Activated CD4-positive, alpha-beta T cell treated with anti-CD3 and anti-CD28 coated beads, Interleukin-2, amount 10 ng/mL, durations not matched to agents 24 days and 14 days (primary cell): ENCODE results near the gene BORCS6. TPM values are rescaled to one million over a fixed set of nuclear protein-coding genes. Genes with fewer than 3 reads are reported as not detected.

Experiments used
- DNase-seq: peaks from one replicate; pipeline ENCODE4 v3.0.0; 2022
- H3K27ac Mint-ChIP-seq: one replicate; pipeline ENCODE4 v1.8.0; 2022; ENCODE audit warnings: mild to moderate bottlenecking, mixed read lengths
- H3K27me3 Mint-ChIP-seq: one replicate; pipeline ENCODE4 v1.8.0; 2022; ENCODE audit warnings: mixed read lengths
- H3K36me3 Mint-ChIP-seq: one replicate; pipeline ENCODE4 v1.8.0; 2022; ENCODE audit warnings: low read depth, mild to moderate bottlenecking, mixed read lengths
- H3K4me1 Mint-ChIP-seq: one replicate; pipeline ENCODE4 v1.8.0; 2021; ENCODE audit warnings: mixed read lengths
- H3K4me3 Mint-ChIP-seq: one replicate; pipeline ENCODE4 v1.8.0; 2022; ENCODE audit warnings: mild to moderate bottlenecking, moderate library complexity, mixed read lengths
- H3K9me3 Mint-ChIP-seq: one replicate; pipeline ENCODE4 v1.8.0; 2021; ENCODE audit warnings: mixed read lengths
- intact Hi-C: fragments of 100-400 bp; cut with micrococcal nuclease; formaldehyde crosslinking; loops from one replicate; pipeline ENCODE4 v1.15.1; 2023
- total RNA-seq: library from RNA; stranded (reverse); gene quantifications from 2 replicates; pipeline ENCODE4 v1.2.3, GENCODE V29; 2022

BORCS6 gene
- total RNA-seq, 1 donor from 2014 or later, result 5.7 TPM

DNA sequence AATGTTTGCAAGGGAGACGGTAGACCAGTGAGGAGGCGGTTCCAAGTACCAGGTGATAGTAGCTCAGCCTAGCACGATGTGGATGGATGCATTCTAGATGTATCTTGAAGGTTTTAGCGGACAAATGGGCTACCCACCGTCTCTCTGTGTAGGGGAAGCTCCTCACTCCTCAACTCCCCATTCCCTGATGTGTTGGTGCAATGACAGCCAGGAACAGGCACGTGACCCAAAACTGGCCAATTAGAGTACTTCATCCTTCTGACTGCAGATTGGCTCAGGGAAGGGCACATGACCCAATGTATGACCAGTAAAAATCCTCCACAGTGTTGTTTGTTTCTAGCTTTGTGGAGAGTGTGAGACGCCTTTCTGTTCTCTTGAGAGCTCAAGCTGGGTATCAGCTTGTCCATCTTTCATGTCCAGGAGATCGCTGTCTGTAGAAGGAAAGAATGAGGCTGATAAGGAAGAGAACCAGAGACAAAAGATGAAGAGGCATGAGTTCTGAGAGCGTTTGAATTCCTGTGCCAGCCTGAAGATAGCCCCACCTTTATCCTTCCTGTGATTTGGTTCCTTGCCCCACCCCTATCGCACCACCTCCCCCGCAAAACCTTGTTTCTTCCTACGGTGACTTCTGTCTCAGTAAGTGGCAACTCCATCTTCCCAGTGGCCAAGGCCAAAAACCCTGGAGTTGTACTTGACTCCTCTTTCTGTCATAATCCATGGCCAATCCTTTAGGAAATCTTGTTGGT is 2.3 kb upstream of the BORCS6 start:
- intact Hi-C loops, result loop anchor here (1.0 kb wide), 2 partner anchors 8 to 18 kb away; partner anchors contain the start of gene AURKB
- no peak overlapping the region for H3K4me3 Mint-ChIP-seq
- H3K27ac Mint-ChIP-seq, result no peak overlapping the region
- no peaks in the 10 kb centered on the region for H3K36me3 Mint-ChIP-seq
- DNase-seq, result peak; percentile 93
- no peaks in the 10 kb centered on the region for H3K9me3 Mint-ChIP-seq
- no peaks in the 10 kb centered on the region for H3K27me3 Mint-ChIP-seq
- peaks cover 19% of the 10 kb centered on the region for H3K4me1 Mint-ChIP-seq

DNA sequence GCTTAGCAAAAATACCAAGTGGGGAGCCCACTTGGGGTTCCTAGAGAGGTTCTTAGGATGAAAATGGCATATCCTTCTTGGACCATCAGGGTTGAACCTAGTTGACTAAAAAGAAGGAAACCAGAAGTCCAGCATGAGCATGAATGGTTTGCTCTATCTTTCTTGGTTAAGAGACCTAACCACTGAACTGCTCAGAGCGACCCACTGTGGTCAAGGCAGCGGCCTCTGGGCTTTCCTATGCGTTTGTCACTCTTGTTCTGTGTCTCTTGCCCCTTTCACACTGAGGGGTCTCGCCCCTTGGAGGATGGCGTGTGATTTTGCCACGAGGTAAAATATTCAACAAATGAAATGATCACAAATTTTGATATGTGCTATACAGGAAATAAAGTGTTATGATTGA is 526 bp upstream of the BORCS6 start:
- no peaks in the 10 kb centered on the region for H3K9me3 Mint-ChIP-seq
- no peaks in the 10 kb centered on the region for H3K27me3 Mint-ChIP-seq
- no peaks in the 10 kb centered on the region for H3K36me3 Mint-ChIP-seq
- no peak overlapping the region for H3K4me3 Mint-ChIP-seq
- H3K27ac Mint-ChIP-seq, result peak overlapping the region; percentile 92
- peaks cover 12% of the 10 kb centered on the region for H3K4me1 Mint-ChIP-seq
- no peak for DNase-seq
- intact Hi-C loops, result no loop called here

DNA sequence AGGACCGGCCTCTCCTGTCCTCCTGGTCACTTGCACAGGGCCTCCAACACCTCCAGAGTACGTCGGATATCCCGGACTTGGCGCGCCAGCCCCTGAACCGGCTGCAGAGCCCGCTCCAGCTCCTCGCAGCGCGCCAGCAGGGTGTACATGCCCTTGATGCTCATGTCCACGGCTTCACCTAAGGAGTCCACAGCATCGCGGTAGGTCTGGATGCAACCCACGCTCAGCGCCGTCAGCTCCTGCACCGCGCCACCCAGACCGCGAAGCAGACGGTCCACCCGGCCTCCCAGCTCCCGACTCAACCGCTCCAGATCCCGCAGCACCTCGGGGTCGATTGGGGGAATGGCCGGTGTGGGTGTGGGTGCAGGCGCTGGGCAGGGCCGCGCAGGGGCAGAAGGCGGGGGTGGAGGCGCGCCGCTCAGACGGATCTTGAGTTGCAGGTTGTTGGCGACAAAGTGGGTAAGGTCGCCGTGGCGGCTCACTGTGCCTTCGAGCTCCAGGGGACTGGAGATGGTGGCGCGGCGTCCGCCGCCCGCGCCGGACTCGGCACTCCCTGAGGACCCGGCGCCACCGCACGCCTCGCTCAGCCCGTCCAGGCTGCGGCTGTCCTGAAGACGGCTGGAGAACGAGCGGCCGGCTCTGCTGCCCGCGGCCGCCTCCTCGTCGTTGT is 804 bp downstream of the BORCS6 start:
- Mint-ChIP-seq H3K27ac (peak overlapping the region; percentile 92), H3K4me3 (no peak overlapping the region), H3K4me1 (peaks cover 15% of the 10 kb centered on the region), H3K27me3 (no peaks in the 10 kb centered on the region), H3K36me3 (no peaks in the 10 kb centered on the region), H3K9me3 (no peaks in the 10 kb centered on the region)
- intact Hi-C loops, result loop anchor here (10.0 kb wide), 1 partner anchor 344 kb away; no protein-coding TSS in a partner anchor
- peak; percentile 76 for DNase-seq

DNA sequence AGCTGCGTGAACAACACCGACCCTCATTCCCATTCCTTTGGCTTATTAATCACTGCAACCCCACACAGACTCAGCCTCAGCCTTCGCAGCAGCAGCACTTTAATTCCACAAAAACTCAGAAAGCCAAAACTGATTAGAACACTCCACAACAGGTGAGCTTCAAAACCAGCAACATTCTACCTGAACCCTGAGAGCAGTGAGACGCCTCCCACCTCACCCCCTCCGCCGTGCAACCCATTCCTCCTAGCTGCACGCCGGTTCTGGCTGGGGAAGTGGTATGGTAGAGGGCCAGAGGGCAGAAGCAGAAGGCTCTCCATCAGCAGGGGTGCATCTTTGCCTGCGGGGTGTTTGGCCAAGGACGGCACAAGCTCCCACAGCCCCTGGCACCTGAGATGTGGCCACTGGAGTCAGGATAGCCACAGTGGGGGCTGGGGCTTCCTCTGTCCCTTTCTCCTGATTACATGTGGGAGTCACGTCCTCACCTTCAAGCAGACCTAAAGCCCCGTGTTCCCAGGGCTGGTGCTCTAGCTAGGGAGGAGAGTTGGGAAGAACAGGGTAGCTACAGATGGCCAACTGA is 1.6 kb downstream of the BORCS6 start:
- Mint-ChIP-seq H3K4me1 (peaks cover 19% of the 10 kb centered on the region), H3K36me3 (no peaks in the 10 kb centered on the region), H3K9me3 (no peaks in the 10 kb centered on the region), H3K27ac (no peak overlapping the region), H3K27me3 (no peaks in the 10 kb centered on the region), H3K4me3 (no peak overlapping the region)
- intact Hi-C loops, result loop anchor here (10.0 kb wide), 1 partner anchor 344 kb away; no protein-coding TSS in a partner anchor
- peak; percentile 74 for DNase-seq

DNA sequence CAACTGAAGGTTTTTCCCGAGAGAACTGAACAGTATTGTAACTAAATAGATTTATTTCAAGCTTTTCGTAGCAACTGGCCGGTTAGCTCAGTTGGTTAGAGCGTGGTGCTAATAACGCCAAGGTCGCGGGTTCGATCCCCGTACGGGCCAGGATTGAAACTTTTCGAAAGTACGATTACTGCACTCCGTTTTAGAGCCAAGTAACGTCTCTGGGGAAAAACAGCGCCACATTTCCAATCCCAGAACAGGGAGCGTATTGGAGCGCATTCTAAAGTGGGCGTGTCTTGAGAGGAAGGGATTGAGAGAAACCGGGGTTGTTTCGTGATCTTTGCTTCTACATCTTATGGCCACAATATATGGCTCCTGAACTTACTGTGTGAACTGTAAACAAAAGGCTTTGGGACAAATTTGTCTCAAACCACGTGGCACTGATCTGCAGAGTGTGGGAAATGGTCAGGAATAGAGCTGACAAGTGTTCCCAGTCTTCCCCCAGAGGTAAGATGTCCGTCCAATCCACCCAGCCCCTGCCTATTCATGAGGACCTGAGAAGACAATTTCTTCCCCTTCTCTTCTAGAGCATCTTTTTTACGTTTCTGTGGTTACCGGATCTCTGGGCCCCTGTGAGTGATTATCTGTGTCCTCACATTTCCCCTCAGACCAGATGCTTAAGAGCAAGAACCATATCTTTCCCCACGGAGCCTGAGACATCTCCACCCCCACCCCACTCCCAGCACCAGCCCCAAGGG is 2.3 kb downstream of the BORCS6 start:
- peak; percentile 97 for DNase-seq
- H3K27ac Mint-ChIP-seq, result no peak overlapping the region
- H3K9me3 Mint-ChIP-seq, result no peaks in the 10 kb centered on the region
- H3K27me3 Mint-ChIP-seq, result peaks cover 6% of the 10 kb centered on the region
- H3K4me1 Mint-ChIP-seq, result peaks cover 19% of the 10 kb centered on the region
- intact Hi-C loops, result loop anchor here (1.0 to 10.0 kb wide), 7 partner anchors 13 to 343 kb away; no protein-coding TSS in a partner anchor
- H3K36me3 Mint-ChIP-seq, result no peaks in the 10 kb centered on the region
- no peak overlapping the region for H3K4me3 Mint-ChIP-seq

DNA sequence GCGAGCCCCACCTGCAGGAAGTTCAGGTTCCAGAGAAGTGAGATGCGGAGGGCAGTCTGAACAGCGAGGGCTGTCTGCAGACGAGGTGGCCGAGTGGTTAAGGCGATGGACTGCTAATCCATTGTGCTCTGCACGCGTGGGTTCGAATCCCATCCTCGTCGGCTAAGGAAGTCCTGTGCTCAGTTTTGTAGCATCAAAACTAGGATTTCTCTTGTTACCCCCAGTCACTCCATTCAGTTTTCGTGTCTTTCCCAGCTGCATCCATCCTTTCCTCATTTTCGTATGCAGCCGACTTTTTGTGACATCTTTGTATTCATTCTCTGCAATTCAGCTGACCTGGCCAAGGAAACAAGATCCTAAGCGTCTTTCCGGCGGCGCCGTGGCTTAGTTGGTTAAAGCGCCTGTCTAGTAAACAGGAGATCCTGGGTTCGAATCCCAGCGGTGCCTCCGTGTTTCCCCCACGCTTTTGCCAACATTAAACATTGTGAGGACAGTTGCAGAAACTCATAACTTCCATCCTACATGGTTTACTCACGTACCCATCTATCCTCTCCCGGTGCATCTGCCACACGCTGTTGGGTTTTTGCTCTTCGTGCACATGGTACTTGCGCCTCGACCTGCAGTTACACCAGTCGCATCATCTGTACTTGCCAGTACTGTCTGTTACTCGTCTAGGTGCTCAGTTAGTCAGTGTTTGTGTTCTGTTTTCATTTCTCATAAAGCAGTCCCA is 3.0 kb downstream of the BORCS6 start:
- intact Hi-C loops, result loop anchor here (1.0 to 10.0 kb wide), 9 partner anchors 14 to 342 kb away; no protein-coding TSS in a partner anchor
- peaks cover 21% of the 10 kb centered on the region for H3K4me1 Mint-ChIP-seq
- no peaks in the 10 kb centered on the region for H3K9me3 Mint-ChIP-seq
- peaks cover 9% of the 10 kb centered on the region for H3K27me3 Mint-ChIP-seq
- H3K36me3 Mint-ChIP-seq, result no peaks in the 10 kb centered on the region
- DNase-seq, result peak; percentile 97
- H3K4me3 Mint-ChIP-seq, result no peak overlapping the region
- no peak overlapping the region for H3K27ac Mint-ChIP-seq

DNA sequence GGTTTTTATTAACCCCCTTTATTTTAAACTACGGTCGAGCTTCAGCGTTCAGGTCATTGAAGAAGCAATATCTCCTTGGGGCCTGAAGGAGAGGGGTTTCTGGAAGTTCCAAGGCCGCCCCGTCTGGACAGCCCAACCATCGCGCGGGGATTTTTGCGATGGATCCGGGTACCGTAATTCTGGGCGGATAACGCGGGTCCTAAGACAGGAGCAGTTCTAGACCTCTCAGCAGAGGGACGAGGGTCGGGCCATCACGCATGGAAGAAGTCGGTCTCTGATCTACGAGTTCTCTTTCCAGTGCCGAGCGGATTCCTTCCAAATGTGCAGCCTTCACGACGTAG is 3.6 kb downstream of the BORCS6 start:
- no peak overlapping the region for H3K27ac Mint-ChIP-seq
- H3K4me1 Mint-ChIP-seq, result peaks cover 22% of the 10 kb centered on the region

DNA sequence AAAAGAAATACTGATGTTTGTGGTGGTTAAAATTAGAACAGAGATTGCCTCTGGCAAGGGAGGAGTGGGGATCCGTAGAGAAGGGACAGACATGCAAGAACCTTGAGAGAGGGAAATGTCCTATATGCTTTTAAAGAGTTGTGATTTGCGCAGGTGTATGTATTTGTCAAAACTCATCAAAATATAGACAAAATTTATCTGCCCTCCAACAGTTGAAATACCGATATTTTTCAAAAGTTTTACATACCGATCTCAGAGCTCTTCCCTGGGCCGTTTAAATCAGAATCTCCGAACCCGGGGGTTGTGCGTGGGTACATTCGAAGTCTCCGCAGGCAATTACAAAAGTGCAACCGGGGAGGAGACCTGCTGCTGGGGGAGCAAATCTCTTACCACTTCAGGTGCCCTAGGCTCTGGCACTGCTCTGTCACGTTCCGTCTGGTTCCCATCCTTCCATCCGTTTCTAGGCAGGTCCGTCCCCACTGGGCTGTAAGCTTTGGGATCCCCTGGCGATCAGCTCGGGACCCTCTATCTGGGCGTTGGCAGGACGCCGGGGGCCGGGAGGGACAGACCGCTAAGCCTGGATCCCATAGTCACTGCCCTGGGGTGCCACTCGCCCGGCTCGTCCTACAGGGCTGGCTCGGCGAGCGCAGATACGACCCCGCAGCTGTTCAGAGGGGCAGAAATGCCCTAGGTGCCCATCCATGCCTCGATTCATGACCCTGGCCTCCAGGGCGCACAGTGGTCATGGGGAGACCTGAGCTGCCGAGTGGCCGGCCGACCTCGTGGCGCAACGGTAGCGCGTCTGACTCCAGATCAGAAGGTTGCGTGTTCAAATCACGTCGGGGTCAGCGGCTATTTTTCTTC is 4.2 kb downstream of the BORCS6 start:
- H3K36me3 Mint-ChIP-seq, result no peaks in the 10 kb centered on the region
- H3K4me1 Mint-ChIP-seq, result peaks cover 20% of the 10 kb centered on the region
- H3K27ac Mint-ChIP-seq, result no peak overlapping the region
- intact Hi-C loops, result loop anchor here (1.0 to 10.0 kb wide), 5 partner anchors 15 to 341 kb away; no protein-coding TSS in a partner anchor
- H3K27me3 Mint-ChIP-seq, result peaks cover 10% of the 10 kb centered on the region
- H3K9me3 Mint-ChIP-seq, result no peaks in the 10 kb centered on the region
- peak; percentile 97 for DNase-seq
- no peak overlapping the region for H3K4me3 Mint-ChIP-seq

More for the DNA sequence above, 3.6 kb downstream of the BORCS6 start:
- DNase-seq, result no peak
- Mint-ChIP-seq H3K36me3 (no peaks in the 10 kb centered on the region), H3K9me3 (no peaks in the 10 kb centered on the region), H3K27me3 (peaks cover 10% of the 10 kb centered on the region), H3K4me3 (no peak overlapping the region)
- intact Hi-C loops, result loop anchor here (1.0 to 10.0 kb wide), 5 partner anchors 14 to 342 kb away; no protein-coding TSS in a partner anchor

DNA sequence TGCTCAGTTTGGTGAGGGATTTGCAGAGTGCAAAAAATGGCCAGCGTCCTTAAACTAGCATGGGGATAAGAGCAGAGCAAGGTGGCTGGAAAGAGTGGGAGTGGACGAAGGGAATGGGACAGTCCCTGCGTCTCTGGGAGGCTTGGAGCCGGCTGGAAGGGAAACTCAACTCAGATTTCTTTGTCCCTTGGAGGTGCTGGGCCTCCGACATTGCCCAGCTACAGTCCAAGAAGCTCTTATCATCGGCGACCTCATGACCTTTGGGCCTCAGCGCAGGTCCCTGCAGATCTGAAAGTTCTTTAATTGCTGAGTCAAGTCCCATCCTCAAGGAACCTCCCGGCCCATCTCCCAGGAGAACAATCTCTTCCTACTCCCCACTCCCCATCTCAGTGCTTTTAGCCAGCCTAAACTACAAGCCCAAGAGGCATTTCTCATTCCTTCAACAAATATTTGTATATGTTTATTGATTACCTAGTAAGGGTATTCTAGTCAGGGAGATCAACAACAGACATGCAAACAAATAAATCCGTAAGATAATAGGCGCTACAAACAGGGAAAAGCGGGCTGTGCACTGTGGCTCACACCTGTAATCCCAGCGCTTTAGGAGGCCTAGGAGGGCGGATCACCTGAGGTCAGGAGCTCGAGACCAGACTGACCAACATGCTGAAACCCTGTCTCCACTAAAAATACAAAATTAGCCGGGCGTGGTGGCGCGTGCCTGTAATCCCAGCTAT is 12.8 kb downstream of the BORCS6 start:
- peak overlapping the region; percentile 61 for H3K27ac Mint-ChIP-seq
- no peaks in the 10 kb centered on the region for H3K36me3 Mint-ChIP-seq
- H3K9me3 Mint-ChIP-seq, result no peaks in the 10 kb centered on the region
- intact Hi-C loops, result no loop called here
- H3K4me1 Mint-ChIP-seq, result peaks cover 41% of the 10 kb centered on the region
- DNase-seq, result peak; percentile 60
- peak overlapping the region; percentile 98 for H3K4me3 Mint-ChIP-seq
- H3K27me3 Mint-ChIP-seq, result peaks cover 3% of the 10 kb centered on the region

DNA sequence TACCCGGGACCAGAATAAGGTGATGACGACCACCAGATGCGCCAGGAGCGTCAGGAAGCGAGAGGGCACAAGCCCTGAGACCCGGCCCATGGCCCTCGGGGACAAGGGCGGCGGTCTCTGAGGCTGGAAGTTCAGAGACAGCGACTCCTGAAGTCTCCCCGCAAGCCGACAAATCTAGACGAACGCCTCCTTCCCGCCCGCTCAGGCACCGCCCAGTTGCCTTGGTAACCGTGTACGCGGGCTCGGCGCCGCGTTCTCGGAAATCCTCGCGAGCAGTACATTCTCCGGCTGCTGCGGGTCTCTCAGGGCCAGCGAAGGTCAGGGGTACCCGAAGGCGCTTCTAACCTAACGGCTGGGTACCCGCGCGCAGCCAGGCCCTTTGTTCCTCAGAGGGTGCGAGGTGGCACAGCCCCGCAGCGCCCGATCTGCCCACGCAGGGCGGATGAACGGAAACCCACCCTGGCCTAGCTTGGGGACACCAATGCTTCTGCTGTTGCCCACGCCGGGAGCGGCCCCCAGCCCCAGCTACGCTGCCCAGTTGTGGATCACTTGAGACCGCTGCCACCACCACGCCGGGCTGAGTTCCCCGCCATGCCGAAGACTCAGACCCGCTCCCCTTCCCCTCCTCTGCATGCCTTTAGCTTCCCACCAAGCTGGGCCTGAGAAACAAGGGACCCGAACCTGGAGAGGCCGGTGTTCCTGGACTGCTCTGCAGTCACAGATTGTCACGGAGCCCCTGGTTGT is 13.6 kb downstream of the BORCS6 start, which contains the start of gene TMEM107:
TSS of gene TMEM107 (minus strand) at position 184 of the 744 bp plus-strand sequence. CDS start at position 90, 94 bp downstream.
- DNase-seq, result peak; percentile 97
- intact Hi-C loops, result no loop called here
- Mint-ChIP-seq H3K27ac (peak within 1 kb of the TSS; percentile 94), H3K4me1 (peaks cover 38% of the 10 kb centered on the region), H3K36me3 (no peaks in the 10 kb centered on the region), H3K4me3 (peak within 1 kb of the TSS; percentile 98), H3K9me3 (no peaks in the 10 kb centered on the region), H3K27me3 (no peaks in the 10 kb centered on the region)

DNA sequence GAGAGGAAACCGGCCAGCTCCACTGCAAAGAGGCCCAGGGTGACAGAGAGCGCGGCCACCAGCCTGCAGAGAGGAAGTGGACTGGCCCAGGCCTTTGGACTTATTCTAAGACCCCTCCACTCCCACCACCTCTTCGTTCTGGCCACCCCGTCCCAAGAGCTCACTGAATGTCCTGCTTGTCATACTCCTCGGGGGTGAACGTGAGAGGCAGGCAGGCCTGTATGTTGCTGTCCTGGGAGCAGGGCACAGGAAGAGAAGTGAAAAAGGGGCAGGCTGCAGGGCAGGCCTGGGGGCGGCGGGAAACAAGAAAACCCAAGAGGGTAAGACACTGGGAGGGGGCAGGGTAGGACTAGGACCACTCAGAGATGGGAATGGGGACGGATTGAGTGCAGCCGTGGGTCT is 14.2 kb downstream of the BORCS6 start:
- no peaks in the 10 kb centered on the region for H3K27me3 Mint-ChIP-seq
- peak overlapping the region; percentile 98 for H3K4me3 Mint-ChIP-seq
- peak overlapping the region; percentile 94 for H3K27ac Mint-ChIP-seq
- H3K9me3 Mint-ChIP-seq, result no peaks in the 10 kb centered on the region
- no peaks in the 10 kb centered on the region for H3K36me3 Mint-ChIP-seq
- peaks cover 38% of the 10 kb centered on the region for H3K4me1 Mint-ChIP-seq
- intact Hi-C loops, result no loop called here
- DNase-seq, result no peak
